Smooth muscle cell (in vitro differentiated cells): ENCODE results near the gene PIGS. TPM values are rescaled to one million over a fixed set of nuclear protein-coding genes. Genes with fewer than 3 reads are reported as not detected.

ENCODE experiments used
- DNase-seq: peaks from one replicate; lab custom pipeline; 2025; ENCODE audit not compliant: unreplicated experiment; lab: John Stamatoyannopoulos, UW
- H2AFZ ChIP-seq: fragments of 200-600 bp; sonication (generic); 2 replicates; pipeline ENCODE4 v1.6.0; 2016; ENCODE audit warnings: antibody characterized with exemption, low read depth, mild to moderate bottlenecking
- H3F3A ChIP-seq: fragments of 200-600 bp; sonication (generic); 2 replicates; pipeline ENCODE4 v1.6.0; 2017; ENCODE audit warnings: antibody characterized with exemption, low read depth
- H3K27ac ChIP-seq: fragments of 200-600 bp; sonication (generic); 2 replicates; pipeline ENCODE4 v1.5.1; 2016; ENCODE audit warnings: low read depth, mild to moderate bottlenecking
- H3K27me3 ChIP-seq: fragments of 200-600 bp; sonication (generic); 2 replicates; pipeline ENCODE4 v1.6.1; 2016; ENCODE audit warnings: low read depth, mild to moderate bottlenecking
- H3K36me3 ChIP-seq: fragments of 200-600 bp; sonication (generic); 2 replicates; pipeline ENCODE4 v1.5.1; 2016; ENCODE audit warnings: low read depth
- H3K4me1 ChIP-seq: fragments of 200-600 bp; sonication (generic); 2 replicates; pipeline ENCODE4 v1.5.1; 2016; ENCODE audit warnings: low read depth
- H3K4me2 ChIP-seq: fragments of 200-600 bp; sonication (generic); 2 replicates; pipeline ENCODE4 v1.6.0; 2016; ENCODE audit warnings: mild to moderate bottlenecking
- H3K4me3 ChIP-seq: fragments of 200-600 bp; sonication (generic); 2 replicates; pipeline ENCODE4 v1.5.1; 2016; ENCODE audit warnings: mild to moderate bottlenecking
- H3K79me2 ChIP-seq: fragments of 200-600 bp; sonication (generic); 2 replicates; pipeline ENCODE4 v1.6.0; 2016; ENCODE audit warnings: low read depth, mild to moderate bottlenecking
- H3K9ac ChIP-seq: fragments of 200-600 bp; sonication (generic); 2 replicates; pipeline ENCODE4 v1.6.0; 2016; ENCODE audit warnings: low read depth
- H3K9me3 ChIP-seq: fragments of 200-600 bp; sonication (generic); replicated peaks from 2 replicates; pipeline ENCODE4 v1.5.1; 2016; ENCODE audit warnings: low read depth
- H4K20me1 ChIP-seq: fragments of 200-600 bp; sonication (generic); 2 replicates; pipeline ENCODE4 v1.6.0; 2016; ENCODE audit warnings: low read depth
- WGBS: methylation state at CpG from one replicate; pipeline ENCODE4 v1.1.7; 2016; ENCODE audit warnings: low lambda C conversion rate; 5-methylcytosine and 5-hydroxymethylcytosine counted together
- polyA plus RNA-seq: library from polyadenylated mRNA; unstranded; fragments of >200 nt; fragmentation: Nextera tagmentation; extraction: Ambion mirVana; gene quantifications from 2 replicates; pipeline ENCODE4 v1.2.1, GENCODE V29; 2016
- total RNA-seq: library from RNA; depleted of rRNA; stranded (reverse); fragments of >200 nt; gene quantifications from 2 replicates; pipeline ENCODE4 v1.2.3, GENCODE V29; 2014
- TF ChIP-seq, protein P1 (sequence below): fragments of 200-600 bp; sonication (generic); IDR thresholded peaks from 2 replicates; pipeline ENCODE4 v1.5.1; 2017; ENCODE audit warnings: borderline replicate concordance, mild to moderate bottlenecking, antibody characterized with exemption; ENCODE audit not compliant: insufficient read depth, poor library complexity, severe bottlenecking

The PIGS gene
- total and polyA plus RNA-seq, 2 experiments from 2014 or later, result 61.3 to 69.2 TPM

DNA sequence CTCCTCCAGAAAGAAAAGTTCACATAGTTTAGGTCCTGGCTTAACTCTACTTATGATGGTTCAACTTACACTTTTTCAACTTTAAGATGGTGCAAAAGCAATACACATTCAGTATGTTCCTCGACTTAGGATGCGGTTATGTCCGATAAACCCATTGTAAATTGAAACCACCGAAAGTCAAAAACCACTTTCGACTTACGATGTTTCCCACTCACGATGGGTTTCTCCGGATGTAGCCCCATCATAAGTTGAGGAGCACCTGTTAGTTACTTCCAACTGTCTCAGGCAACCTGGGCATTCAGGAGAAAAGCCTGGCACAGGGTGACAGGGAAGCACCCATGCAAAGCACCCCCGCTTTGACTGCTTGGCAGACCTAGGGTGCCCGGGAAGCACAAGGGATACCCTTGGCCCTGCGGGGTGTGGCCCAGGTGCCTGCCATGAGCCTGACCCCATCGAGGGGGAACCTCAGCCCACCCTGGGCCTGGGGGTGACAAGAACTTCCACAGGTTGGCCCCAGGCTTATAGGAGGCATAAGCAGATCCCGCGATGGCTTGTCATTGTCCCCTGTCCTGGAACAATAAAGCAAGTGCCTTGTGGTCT is 32.9 kb downstream of the PIGS start:
- Histone ChIP-seq H3K79me2 (no peaks in the 10 kb centered on the region), H3K4me3 (no peak overlapping the region), H3K36me3 (no peaks in the 10 kb centered on the region), H3K27ac (no peak overlapping the region), H3K27me3 (no peaks in the 10 kb centered on the region), H3K9ac (no peak overlapping the region), H4K20me1 (no peaks in the 10 kb centered on the region), H3K9me3 (no peaks in the 10 kb centered on the region), H2AFZ (no peak overlapping the region), H3K4me1 (no peaks in the 10 kb centered on the region), H3K4me2 (no peak overlapping the region), H3F3A (no peaks in the 10 kb centered on the region)
- no peak for DNase-seq
- WGBS, result 94% methylated on average over 14 of the region's 14 CpGs
- TF ChIP-seq, protein P1, sequence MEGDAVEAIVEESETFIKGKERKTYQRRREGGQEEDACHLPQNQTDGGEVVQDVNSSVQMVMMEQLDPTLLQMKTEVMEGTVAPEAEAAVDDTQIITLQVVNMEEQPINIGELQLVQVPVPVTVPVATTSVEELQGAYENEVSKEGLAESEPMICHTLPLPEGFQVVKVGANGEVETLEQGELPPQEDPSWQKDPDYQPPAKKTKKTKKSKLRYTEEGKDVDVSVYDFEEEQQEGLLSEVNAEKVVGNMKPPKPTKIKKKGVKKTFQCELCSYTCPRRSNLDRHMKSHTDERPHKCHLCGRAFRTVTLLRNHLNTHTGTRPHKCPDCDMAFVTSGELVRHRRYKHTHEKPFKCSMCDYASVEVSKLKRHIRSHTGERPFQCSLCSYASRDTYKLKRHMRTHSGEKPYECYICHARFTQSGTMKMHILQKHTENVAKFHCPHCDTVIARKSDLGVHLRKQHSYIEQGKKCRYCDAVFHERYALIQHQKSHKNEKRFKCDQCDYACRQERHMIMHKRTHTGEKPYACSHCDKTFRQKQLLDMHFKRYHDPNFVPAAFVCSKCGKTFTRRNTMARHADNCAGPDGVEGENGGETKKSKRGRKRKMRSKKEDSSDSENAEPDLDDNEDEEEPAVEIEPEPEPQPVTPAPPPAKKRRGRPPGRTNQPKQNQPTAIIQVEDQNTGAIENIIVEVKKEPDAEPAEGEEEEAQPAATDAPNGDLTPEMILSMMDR, result no peak

DNA sequence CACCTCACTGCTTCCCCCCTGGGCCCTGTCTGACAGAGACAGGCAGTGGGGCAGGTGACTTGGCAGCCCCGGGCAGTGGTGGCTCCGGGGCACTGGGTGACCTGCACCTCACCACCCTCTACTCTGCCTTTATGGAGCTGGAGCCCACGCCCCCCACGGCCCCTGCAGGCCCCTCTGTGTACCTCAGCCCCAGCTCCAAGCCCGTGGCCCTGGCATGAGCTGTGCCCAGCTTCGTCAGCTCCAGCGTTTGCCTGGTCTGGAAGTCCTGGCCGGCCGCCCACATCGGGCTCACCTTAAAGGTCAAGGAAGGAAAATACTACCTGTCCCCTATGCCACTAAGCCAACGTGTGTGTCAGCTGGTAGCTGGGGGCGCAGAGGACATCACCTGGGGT is 34.1 kb downstream of the PIGS start:
- TF ChIP-seq, protein P1, result no peak
- H3K27me3 ChIP-seq, result no peaks in the 10 kb centered on the region
- WGBS, result 86% methylated on average over 10 of the region's 12 CpGs

DNA sequence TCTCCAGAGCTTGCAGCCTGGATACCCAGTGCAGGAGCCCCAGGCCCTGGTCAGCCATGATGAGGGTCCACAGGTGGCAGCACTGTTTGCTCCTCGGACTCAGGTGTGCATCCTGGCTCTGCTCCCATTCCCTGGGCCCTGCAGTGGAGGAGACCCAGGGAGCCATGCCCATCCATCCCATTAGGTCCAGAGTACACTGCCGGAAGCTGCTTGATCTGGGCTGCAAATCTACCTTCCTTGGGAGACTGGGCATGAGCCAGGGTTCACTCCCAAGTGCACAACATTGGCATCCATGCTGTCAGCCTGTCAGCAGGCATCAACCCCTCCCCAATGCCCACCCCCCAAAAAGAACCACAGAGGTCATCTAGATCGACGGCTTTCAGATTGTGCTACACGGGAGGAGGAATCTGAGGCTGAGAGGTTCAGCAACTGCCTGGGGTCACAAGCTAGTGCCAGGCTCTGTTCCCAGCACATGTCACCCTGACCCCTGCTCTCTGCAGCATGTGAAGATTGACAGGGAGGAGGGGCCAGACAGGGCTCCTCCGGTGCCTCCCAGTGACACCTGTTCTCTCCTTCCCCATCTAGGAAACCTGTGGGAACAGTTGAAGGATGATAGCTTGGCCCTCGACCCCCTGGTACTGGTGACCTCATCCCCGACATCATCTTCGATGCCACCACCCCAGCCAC is 34.6 kb downstream of the PIGS start:
- TF ChIP-seq, protein P1, result no peak
- Histone ChIP-seq H3K4me3 (no peak overlapping the region), H3K27me3 (no peaks in the 10 kb centered on the region), H3K9ac (no peak overlapping the region), H3K79me2 (no peaks in the 10 kb centered on the region), H3K36me3 (no peaks in the 10 kb centered on the region), H3K4me1 (no peaks in the 10 kb centered on the region), H3K9me3 (no peaks in the 10 kb centered on the region), H3F3A (no peaks in the 10 kb centered on the region), H4K20me1 (no peaks in the 10 kb centered on the region), H3K27ac (no peak overlapping the region), H3K4me2 (no peak overlapping the region), H2AFZ (no peak overlapping the region)
- DNase-seq, result no peak
- 82% methylated on average over 9 of the region's 9 CpGs for WGBS

More for the DNA sequence above, 34.1 kb downstream of the PIGS start:
- Histone ChIP-seq H4K20me1 (no peaks in the 10 kb centered on the region), H3K4me2 (no peak overlapping the region), H3K27ac (no peak overlapping the region), H3K9ac (no peak overlapping the region), H3K9me3 (no peaks in the 10 kb centered on the region), H3F3A (no peaks in the 10 kb centered on the region), H3K4me1 (no peaks in the 10 kb centered on the region), H3K79me2 (no peaks in the 10 kb centered on the region), H3K4me3 (no peak overlapping the region), H3K36me3 (no peaks in the 10 kb centered on the region), H2AFZ (no peak overlapping the region)
- no peak for DNase-seq
